Cerebellar cortex (tissue), 1 donor: Measurements from ENCODE around the gene CACNA1C.
A peak's percentile ranks its signal among the peaks of the same experiment; 100 is the strongest.
"Not testable (repeated sequence)": the region's sequence is repeated elsewhere in the genome, so short reads cannot be mapped to it uniquely, and the experiment has no call there.

ENCODE experiments used
- DNase-seq: peaks from one replicate; pipeline ENCODE4 v3.0.0-alpha.2; 2015; ENCODE audit warnings: low spot score

The CACNA1C gene

GRCh38 chr12:2076196-2076570, 23.4 kb downstream of the CACNA1C start:
- DNase-seq = no peak

DNA sequence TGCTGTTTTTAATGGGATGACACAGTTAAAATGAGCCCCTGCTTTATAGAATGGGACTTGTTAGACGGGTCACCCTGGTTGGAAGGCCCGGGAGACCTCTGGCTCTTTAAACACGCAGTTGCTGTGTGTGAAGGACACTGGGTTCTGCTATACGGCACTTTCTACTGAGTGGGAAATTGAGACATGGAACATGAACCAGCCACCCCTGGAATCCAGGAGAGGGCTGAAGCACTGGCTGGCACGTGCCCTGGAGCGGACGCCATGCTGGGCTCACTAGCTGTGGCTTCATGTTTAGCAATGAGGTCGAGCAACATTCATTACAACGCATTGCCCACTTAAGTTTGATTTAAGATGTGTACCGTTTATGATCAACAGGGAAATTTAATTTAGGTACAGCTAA, 23.9 kb downstream of the CACNA1C start:
- no peak for DNase-seq

GRCh38 chr12:2080604-2081003, 27.8 kb downstream of the CACNA1C start:
- DNase-seq = no peak

DNA sequence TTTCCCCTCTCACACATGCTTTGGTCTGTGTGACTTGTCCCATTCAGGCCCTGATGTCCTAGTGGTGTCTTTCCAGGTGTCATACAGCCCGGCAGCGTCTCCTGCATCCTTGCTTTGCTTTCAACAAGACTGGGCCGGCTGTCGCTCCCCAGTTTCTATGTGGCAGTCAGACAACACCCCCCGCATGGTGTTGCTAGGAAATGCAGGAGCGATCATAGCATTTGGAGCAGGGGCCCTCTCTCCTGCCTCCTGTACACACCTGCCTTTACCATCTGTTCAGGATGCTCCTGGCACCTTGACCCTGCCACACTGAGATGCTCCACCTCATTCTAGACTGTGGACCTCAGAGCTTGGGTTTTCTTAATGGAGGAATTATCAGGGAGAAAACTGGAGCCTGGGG, 29.5 kb downstream of the CACNA1C start:
- DNase-seq = peak; percentile 94

DNA sequence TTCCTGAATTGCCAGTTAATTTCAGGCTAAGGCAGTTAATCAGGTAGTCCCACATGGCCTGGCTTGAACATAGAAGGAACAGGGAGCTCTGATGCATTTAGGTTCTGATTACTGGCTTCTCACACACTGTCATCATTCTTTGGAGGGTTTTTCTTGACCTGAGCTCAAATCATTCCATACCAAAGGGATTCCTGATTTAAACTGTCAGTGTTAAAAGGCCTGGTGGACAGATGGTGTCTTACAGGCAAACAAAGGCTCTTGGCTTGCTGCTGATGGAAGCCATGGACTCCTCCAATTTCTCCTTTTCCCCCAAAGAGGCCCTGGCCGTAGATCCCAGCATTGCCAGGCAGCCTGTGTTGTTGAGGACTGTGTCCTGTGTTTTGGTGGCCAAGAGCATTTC, 30.2 kb downstream of the CACNA1C start:
- peak; percentile 88 for DNase-seq

- no peak for DNase-seq
Observed at GRCh38 chr12:2083561-2083960, 30.8 kb downstream of the CACNA1C start.

DNA sequence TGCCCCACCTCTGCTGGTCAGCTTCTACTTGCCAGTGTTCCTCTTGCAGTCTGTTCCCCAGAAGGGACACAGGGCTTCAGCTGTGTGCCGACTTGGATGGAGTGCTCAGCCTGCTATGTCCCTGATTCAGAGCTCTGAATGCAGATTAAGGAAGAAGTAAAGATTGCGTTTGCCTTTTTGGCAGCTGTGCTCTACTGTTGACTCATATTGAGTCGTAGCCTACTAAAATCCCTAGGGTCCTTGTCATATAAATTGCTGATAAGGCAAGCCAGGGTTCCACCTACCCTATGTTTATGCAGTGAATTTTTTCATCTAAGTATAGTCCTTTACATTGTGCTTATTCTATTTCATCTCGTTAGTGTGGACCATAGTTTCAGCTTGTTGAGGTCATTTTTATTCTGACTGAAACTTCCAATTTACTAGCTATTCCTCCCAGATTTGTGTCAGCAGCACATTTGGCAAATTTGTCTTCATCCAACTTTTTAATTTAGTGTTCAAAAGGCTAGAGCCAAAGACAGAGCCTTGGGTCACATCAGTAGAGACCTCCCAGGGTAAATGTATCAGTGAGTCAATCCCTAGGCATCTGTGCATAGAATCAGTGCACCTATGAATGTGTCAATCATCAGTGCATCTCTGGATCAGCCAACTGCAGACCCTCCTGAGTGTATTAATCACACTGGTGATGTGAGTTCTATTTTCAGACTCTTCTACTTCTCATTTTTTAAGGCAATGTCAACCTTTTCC, 31.9 kb downstream of the CACNA1C start:
- DNase-seq = no peak

- no peak for DNase-seq
Observed at GRCh38 chr12:2092354-2092753, 39.6 kb downstream of the CACNA1C start.

DNA sequence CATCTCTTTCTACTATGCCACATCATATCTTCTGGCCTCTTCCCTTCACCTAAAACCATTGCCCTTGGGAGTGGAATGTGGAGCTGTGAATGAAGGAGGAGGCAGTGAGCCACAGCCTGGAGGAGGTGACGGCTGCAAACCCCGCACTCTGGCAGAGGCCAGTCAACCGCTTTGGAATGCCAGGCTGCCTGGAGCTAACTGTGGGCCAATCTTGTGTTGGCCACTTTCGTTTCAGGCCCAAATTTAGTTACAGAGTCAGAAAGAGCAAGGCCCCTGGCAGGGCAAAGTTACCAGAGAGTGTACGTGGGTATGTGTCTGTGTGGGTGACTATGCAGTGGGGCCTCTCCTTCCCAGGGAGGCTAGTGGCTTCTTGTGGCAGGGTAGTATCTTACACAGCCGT, 40.1 kb downstream of the CACNA1C start:
- no peak for DNase-seq

DNA sequence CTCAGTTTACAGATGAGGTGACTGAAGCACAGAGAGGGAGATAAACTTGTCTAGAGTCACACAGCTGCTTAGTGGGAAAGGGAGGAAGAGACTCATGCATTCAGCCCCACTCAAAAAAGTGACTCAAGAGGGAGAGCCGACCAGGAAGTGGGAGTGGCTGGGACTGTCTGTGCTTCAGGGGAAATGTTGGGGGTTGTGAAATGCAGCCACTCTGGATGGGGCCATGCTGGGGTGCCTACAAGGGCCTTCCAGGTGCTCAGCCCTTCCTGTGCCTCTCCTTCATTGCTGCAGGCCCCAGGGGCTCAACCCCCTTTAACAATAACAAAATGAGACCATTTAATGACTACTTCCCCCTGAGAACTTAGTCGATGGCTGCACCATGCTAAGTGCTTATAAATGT, 41.8 kb downstream of the CACNA1C start:
- no peak for DNase-seq

DNA sequence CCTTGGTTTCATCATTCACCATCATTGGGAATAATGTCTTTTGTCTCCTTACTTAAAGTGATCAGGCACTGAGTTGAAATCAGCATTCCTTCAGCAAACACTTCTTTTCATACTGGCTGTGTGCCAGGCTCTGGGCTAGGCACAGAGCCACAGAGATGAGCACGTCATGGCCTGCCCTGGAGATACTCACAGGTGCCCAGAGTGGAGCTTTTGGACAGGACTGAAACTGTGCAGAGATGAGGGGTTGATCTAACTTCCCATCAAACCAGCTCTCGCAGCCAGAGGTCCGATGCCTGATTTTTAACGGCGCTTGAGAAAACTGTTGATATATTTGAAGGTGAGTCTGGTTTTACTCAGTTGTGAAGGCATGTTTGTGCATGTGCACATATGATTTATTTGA, 43.1 kb downstream of the CACNA1C start:
- DNase-seq = no peak

GRCh38 chr12:2097617-2098016, 44.8 kb downstream of the CACNA1C start:
- no peak for DNase-seq

- DNase-seq = no peak
Observed at GRCh38 chr12:2098852-2099251, 46.1 kb downstream of the CACNA1C start.

DNA sequence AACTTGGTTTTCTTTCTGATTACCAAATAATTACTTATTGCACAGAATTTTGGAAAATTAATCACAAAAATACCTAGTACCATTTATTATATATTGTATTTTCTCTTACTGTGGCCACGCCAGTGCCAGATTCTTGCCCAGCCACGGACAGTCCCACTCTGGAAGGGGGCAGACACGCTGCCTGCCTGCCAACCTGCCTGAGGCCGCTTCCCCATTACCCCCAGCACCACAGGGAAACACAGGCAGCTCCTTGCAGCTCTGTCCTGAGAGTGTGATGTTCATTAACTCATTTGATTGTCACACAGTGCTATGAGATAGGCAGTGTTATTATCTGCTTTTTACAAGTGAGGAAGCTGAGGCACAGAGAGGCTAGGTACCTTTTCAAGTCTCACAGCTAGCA, 46.8 kb downstream of the CACNA1C start:
- DNase-seq = no peak

- no peak for DNase-seq
Observed at GRCh38 chr12:2101359-2101758, 48.6 kb downstream of the CACNA1C start.

- no peak for DNase-seq
Observed at GRCh38 chr12:2101771-2102170, 49.0 kb downstream of the CACNA1C start.

DNA sequence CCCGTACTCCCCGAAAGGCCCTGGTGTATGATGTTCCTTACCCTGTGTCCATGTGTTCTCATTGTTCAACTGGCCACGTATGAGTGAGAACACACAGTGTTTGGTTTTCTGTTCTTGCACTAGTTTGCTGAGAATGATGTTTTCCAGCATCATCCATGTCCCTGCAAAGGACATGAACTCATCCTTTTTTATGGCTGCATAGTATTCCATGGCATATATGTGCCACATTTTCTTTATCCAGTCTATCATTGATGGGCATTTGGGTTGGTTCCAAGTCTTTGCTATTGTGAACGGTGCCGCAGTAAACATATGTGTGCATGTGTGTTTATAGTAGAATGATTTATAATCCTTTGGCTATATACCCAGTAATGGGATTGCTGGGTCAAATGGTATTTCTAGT, 49.9 kb downstream of the CACNA1C start:
- DNase-seq = not testable (repeated sequence)

DNA sequence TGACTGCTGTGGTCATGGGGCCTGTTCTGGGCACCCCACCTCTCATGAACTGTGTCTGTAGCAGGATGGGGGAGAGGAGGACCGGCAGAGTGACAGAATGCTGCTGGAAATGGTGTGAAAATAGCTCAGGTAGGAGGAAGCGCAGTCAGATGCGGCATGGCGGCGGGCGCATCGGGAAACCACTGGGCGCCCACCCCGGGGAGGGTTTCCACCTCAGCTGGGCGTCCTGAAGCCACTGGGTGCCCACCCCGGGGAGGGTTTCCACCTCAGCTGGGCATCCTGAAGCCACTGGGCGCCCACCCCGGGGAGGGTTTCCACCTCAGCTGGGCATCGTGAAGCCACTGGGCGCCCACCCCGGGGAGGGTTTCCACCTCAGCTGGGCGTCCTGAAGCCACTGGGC, 52.6 kb downstream of the CACNA1C start:
- not testable (repeated sequence) for DNase-seq

- no peak for DNase-seq
Observed at GRCh38 chr12:2108166-2108565, 55.4 kb downstream of the CACNA1C start.

- DNase-seq = peak; percentile 17
Observed at GRCh38 chr12:2108975-2109671, 56.3 kb downstream of the CACNA1C start.

DNA sequence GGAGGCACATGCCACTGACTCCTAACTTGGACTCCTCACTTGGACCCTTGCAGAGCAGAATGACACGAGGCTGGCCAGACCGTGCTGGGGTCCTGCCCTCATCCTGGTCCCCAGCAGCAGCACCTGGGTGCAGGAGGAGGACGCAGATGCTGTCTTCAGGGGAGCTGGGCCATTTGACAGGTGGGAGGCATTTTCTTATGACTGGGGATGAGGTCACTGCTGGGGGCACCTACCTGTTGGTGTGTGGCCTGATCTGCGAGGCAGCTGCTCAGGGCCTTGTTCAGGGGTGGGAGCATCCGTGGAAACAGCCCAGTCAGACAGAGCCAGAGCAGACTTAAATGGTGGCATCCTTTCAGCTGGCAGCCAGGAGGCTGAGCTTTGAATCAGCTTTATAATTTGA, 57.3 kb downstream of the CACNA1C start:
- no peak for DNase-seq

GRCh38 chr12:2110849-2111566, 58.2 kb downstream of the CACNA1C start:
- DNase-seq = no peak

DNA sequence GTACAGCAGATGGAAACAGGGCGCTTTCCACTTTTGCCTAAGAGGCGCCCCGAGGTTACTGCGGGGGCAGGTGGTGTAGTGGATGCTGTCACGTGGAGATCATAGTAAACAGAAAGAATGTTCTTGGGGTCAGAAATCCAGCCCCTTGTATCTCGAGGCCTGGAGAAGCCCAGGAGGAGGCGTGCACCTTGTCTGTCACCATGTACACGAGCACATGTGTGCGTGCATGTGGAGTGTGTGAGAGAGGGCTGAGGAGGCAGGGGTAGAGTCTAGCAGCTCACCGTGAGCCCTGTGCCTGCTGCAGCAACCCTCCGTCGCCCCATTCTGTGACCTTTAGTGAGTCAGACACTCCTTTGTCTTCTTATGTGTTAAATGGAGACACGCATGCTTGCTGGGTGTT, 59.0 kb downstream of the CACNA1C start:
- peak; percentile 12 for DNase-seq
